Muscle layer of colon (tissue), 2 donors: Measurements from ENCODE around the gene TESK2.
"Not testable (repeated sequence)": the region's sequence is repeated elsewhere in the genome, so short reads cannot be mapped to it uniquely, and the experiment has no call there.

Experiments used
- H3K27ac ChIP-seq: one replicate; pipeline ENCODE4 v1.7.0; 2013; ENCODE audit warnings: low read depth, mild to moderate bottlenecking, low read length, moderate library complexity
- H3K27me3 ChIP-seq, 2 donors: one replicate each; pipeline ENCODE4 v1.7.0; 2013; ENCODE audit warnings: low read length in 2 of 2, mild to moderate bottlenecking in 2 of 2; ENCODE audit not compliant: insufficient read depth in 2 of 2, control insufficient read depth in 1 of 2
- H3K36me3 ChIP-seq: one replicate; pipeline ENCODE4 v1.7.0; 2013; ENCODE audit warnings: mild to moderate bottlenecking, low read length; ENCODE audit not compliant: insufficient read depth
- H3K4me1 ChIP-seq: one replicate; pipeline ENCODE4 v1.7.0; 2013; ENCODE audit warnings: mild to moderate bottlenecking, low read length; ENCODE audit not compliant: insufficient read depth
- H3K4me3 ChIP-seq, 2 donors: one replicate each; pipeline ENCODE4 v1.7.0; 2013; ENCODE audit warnings: low read length in 2 of 2, low read depth in 1 of 2, mild to moderate bottlenecking in 1 of 2, moderate library complexity in 1 of 2
- H3K9ac ChIP-seq: one replicate; pipeline ENCODE4 v1.7.0; 2013; ENCODE audit warnings: low read length
- H3K9me3 ChIP-seq: one replicate; pipeline ENCODE4 v1.7.0; 2013; ENCODE audit warnings: mild to moderate bottlenecking, low read length
- donor health status: abdominal sarcoma.
- donor health status: Adenocarcinoma of cecum.

The TESK2 gene

DNA sequence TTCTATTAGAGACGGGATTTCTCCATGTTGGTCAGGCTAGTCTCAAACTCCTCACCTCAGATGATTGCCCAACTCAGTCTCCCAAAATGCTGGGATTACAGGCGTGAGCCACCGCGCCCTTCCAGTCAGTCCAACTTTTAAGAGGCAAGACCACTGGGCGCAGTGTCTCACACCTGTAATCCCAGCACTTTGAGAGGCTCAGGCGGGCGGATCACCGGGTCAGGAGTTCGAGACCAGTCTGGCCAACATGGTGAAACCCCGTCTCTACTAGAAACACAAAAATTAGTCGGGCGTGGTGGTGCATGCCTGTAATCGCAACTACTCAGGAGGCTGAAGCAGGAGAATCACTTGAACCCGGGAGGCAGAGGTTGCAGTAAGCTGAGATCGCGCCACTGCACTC, 28.8 kb upstream of the TESK2 start:
- Histone ChIP-seq H3K4me1 (peaks cover 31% of the 10 kb centered on the region), H3K36me3 (peaks cover 28% of the 10 kb centered on the region), H3K4me3 (peak overlapping the region in 1 of 2 donors; percentile 28)
- not testable (repeated sequence) for H3K27ac ChIP-seq, H3K27me3 ChIP-seq, H3K9me3 ChIP-seq, H3K9ac ChIP-seq

DNA sequence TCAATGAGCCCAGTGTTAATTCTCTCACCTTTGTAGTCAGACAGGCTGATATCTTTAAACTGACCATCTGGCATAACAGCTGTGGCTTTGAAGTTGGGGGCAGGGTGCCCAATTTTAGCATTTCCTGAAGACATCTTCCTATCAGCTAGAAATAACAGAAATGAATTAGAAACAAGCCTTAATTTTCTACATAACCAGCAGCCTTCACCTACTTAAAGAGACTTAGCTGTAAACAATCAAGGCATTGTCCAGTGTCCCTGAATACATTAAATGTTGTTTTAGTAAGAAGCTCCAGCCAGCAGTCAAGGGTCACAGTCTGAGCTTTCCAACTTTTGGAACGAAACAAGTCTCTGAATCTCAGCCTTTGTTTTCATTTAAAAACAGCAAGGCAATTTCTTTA, 27.9 kb upstream of the TESK2 start:
- Histone ChIP-seq H3K4me1 (peaks cover 31% of the 10 kb centered on the region), H3K27ac (no peak overlapping the region), H3K9me3 (no peaks in the 10 kb centered on the region), H3K27me3 (no peaks in the 10 kb centered on the region), H3K4me3 (peak overlapping the region in 1 of 2 donors; percentile 28), H3K9ac (no peak overlapping the region), H3K36me3 (peaks cover 36% of the 10 kb centered on the region)

DNA sequence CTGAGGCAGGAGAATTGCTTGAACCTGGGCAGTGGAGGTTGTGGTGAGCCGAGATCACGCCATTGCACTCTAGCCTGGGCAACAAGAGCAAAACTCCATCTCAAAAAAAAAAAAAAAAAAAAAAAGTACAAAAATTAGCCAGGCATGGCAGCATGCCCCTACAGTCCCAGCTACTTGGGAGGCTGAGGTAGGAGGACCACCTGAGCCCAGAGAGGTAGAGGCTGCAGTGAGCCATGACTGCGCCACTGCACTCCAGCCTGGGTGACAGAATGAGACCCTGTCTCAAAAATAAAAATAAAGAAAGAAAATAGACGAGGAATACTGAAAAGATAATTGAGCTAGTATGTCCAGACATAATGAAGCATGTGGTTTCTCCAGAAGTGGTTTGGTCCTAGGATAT, 27.4 kb upstream of the TESK2 start:
- H3K4me1 ChIP-seq, result peaks cover 31% of the 10 kb centered on the region
- not testable (repeated sequence) for H3K4me3 ChIP-seq

GRCh38 chr1:45516465-45516864, 25.5 kb upstream of the TESK2 start:
- H3K4me1 ChIP-seq, result peaks cover 25% of the 10 kb centered on the region
- no peak overlapping the region for H3K9ac ChIP-seq
- no peak overlapping the region for H3K4me3 ChIP-seq
- H3K27me3 ChIP-seq, result no peaks in the 10 kb centered on the region
- no peak overlapping the region for H3K27ac ChIP-seq
- peaks cover 55% of the 10 kb centered on the region for H3K36me3 ChIP-seq
- H3K9me3 ChIP-seq, result no peaks in the 10 kb centered on the region

More for the DNA sequence above, 27.4 kb upstream of the TESK2 start:
- not testable (repeated sequence) for H3K27me3 ChIP-seq, H3K27ac ChIP-seq, H3K9me3 ChIP-seq, H3K9ac ChIP-seq
- H3K36me3 ChIP-seq, result peaks cover 42% of the 10 kb centered on the region

DNA sequence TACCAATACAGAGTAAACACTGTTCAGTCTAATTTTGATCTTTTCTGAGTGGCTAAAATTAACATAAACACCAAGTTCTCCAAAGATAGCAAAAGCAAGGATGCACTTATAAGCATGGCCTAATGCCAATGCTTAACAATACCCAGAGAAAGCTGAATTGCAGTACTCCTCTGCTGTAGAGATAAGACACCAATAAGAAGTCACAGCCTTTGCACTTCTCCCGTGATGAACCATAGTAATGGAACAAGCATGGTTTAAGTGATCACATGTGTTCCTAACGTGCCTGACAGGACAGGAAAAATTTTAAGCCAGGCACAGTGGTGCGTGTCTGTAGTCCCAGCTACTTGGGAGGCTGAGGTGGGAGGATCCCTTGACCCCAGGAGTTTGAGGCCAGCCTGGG, 25.1 kb upstream of the TESK2 start:
- no peaks in the 10 kb centered on the region for H3K9me3 ChIP-seq
- H3K4me3 ChIP-seq, result no peak overlapping the region
- no peak overlapping the region for H3K27ac ChIP-seq
- H3K27me3 ChIP-seq, result no peaks in the 10 kb centered on the region
- H3K36me3 ChIP-seq, result peaks cover 59% of the 10 kb centered on the region
- peaks cover 25% of the 10 kb centered on the region for H3K4me1 ChIP-seq
- no peak overlapping the region for H3K9ac ChIP-seq

DNA sequence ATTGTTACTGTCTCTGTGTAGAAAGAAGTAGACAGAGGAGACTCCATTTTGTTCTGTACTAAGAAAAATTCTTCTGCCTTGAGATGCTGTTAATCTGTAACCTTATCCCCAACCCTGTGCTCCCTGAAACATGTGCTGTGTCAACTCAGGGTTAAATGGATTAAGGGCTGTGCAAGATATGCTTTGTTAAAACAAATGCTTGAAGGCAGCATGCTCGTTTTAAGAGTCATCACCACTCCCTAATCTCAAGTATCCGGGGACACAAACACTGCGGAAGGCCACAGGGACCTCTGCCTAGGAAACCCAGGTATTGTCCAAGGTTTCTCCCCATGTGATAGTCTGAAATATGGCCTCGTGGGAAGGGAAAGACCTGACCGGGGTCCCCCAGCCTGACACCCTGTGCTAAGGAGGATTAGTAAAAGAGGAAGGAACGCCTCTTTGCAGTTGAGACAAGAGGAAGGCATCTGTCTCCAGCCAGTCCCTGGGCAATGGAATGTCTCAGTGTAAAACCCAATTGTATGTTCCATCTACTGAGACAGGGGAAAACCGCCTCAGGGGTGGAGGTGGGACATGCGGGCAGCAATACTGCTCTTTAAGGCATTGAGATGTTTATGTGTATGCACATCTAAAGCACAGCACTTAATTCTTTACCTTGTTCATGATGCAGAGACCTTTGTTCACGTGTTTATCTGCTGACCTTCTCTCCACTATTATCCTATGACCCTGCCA, 22.7 kb upstream of the TESK2 start:
- H3K9me3 ChIP-seq, H3K27me3 ChIP-seq, H3K4me3 ChIP-seq, H3K27ac ChIP-seq, H3K9ac ChIP-seq: not testable (repeated sequence)
- Histone ChIP-seq H3K4me1 (peaks cover 16% of the 10 kb centered on the region), H3K36me3 (peaks cover 75% of the 10 kb centered on the region)

DNA sequence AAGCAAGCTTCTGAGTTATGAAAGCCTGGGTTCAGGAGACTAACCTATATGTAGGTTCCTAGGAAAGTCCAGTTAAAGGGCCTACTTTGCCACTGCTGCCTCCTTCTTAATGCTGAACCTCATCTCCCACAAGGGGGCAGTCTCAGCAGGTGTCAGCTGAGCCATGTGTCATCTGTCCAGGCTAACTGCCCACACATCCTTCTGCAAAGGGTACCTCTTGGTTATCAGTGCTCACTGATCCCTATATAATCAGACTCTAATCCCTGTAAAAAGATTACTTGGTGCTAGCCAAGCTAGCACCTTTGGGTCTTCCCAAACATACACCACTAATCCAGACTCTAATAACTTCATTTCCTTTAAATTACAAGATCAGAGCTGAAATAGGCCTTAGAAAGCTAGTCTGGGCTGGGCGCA, 21.7 kb upstream of the TESK2 start:
- H3K36me3 ChIP-seq, result peaks cover 80% of the 10 kb centered on the region
- H3K27me3 ChIP-seq, result no peaks in the 10 kb centered on the region
- H3K9ac ChIP-seq, result no peak overlapping the region
- H3K9me3 ChIP-seq, result no peaks in the 10 kb centered on the region
- peaks cover 19% of the 10 kb centered on the region for H3K4me1 ChIP-seq
- no peak overlapping the region for H3K4me3 ChIP-seq
- no peak overlapping the region for H3K27ac ChIP-seq

DNA sequence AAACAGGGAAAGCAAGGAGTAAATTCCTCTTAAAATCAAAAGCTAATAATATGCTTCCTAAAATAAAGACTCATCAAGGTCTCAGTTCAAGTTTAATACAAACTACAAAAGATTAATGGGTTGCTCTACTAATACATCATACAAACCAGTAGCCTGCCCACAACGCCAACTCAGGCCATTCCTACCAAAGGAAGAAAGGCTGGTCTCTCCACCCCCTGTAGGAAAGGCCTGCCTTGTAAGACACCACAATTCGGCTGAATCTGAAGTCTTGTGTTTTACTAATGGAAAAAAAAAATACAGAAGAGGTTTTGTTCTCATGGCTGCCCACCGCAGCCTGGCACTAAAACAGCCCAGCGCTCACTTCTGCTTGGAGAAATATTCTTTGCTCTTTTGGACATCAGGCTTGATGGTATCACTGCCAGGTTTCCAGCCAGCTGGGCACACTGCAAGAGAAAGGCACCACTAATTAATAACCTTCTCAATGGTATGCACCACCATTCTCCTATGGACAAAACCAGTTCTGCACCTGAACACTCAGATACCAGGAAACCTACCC, 20.1 kb upstream of the TESK2 start:
- Histone ChIP-seq H3K27ac (no peak overlapping the region), H3K27me3 (no peaks in the 10 kb centered on the region), H3K36me3 (peaks cover 65% of the 10 kb centered on the region), H3K9ac (no peak overlapping the region), H3K4me1 (peaks cover 12% of the 10 kb centered on the region), H3K4me3 (no peak overlapping the region), H3K9me3 (no peaks in the 10 kb centered on the region)

DNA sequence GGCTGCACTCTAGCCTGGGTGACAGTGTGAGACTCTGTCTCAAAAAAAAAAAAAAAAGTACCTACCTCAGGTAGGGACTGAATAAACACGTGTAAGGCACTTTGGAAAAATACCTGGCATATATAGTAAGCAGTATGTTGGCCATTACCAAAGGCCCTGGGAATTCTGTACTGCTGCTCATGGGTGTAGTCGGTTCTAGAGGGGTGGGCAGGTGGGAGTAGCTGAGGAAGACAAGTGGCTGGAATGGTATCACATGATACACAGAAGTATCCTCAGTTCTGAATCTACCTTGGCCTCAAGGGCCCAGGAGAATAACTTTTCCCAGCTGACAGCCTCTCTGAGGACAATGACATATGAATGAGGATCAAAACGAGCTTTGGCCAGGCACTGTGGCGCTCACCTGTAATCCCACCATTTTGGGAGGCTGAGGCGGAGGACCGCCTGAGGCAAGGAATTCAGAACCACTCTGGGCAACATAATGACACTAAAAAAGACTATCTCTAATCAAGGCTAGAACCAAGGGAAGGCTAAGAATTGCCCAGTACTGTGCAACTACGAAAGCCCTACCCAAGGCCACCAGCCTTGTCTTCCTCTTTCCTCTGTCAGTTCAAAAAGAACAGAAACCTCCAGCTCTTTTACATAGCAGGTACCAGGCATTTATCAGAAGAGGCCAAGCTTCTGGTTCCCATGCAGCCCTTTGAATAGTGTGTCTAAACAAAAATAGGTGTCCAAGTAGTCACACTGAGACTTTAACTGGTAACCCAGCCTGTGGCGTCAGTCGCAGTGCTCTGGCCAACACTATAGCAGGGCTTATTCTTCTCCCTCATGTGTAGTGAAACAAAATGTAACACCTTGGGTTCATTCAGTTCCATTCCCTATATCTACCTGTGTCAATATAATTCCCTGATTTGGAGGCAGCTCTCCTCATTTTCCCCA, 19.3 kb upstream of the TESK2 start:
- Histone ChIP-seq H3K27me3 (no peaks in the 10 kb centered on the region), H3K9ac (no peak overlapping the region), H3K36me3 (peaks cover 60% of the 10 kb centered on the region), H3K9me3 (no peaks in the 10 kb centered on the region), H3K27ac (no peak overlapping the region), H3K4me1 (peaks cover 6% of the 10 kb centered on the region), H3K4me3 (no peak overlapping the region)

DNA sequence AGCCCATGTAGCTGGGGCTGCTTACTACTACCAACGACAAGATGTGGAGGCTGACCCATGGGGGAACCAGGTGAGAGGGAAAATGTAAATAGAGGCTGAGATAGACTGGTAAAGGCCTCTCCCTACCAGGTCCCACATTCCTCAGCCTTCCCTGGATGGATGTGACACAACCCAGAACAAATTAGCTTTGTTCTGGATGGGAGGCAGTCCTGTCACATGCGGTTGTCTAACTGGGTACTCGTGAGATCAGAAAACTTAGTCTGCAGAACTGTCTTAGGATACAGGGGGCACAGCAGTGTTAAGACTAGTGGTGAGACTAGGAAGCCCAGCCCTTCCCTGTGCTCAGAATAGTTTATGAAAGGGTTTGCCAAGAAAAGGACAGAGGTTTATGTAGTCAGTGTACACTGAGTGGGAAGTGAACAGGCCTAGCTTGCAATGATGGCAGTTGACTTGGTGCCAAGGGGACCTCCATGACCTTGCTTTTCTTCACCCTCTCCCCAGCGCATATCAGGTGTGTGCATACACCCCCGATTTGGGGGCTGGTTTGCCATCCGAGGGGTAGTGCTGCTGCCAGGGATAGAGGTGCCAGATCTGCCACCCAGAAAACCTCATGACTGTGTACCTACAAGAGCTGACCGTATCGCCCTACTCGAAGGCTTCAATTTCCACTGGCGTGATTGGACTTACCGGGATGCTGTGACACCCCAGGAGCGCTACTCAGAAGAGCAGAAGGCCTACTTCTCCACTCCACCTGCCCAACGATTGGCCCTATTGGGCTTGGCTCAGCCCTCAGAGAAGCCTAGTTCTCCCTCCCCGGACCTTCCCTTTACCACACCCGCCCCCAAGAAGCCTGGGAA, 17.6 kb upstream of the TESK2 start:
- Histone ChIP-seq H3K36me3 (peaks cover 43% of the 10 kb centered on the region), H3K9ac (no peak overlapping the region), H3K4me3 (no peak overlapping the region), H3K27me3 (no peaks in the 10 kb centered on the region), H3K27ac (no peak overlapping the region), H3K9me3 (no peaks in the 10 kb centered on the region), H3K4me1 (peaks cover 6% of the 10 kb centered on the region)

DNA sequence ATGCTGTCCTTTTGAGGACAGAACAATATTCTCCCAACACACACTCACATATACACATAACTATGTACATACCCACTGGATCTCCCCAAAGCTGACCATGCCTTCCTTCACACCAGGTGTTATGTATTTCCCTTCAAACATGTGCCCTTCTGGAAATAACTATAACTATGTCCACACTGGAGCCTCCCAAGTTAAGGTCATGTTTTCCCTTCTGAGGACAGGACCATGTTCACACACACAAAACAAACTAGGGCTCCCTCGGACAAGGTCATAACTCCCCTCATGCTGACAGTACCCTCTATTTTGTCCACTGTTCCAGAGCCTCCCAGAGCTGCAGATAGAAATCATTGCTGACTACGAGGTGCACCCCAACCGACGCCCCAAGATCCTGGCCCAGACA, 16.9 kb upstream of the TESK2 start:
- Histone ChIP-seq H3K36me3 (peaks cover 38% of the 10 kb centered on the region), H3K27me3 (no peaks in the 10 kb centered on the region), H3K9me3 (no peaks in the 10 kb centered on the region), H3K27ac (no peak overlapping the region), H3K4me3 (no peak overlapping the region), H3K4me1 (peaks cover 6% of the 10 kb centered on the region), H3K9ac (no peak overlapping the region)
